H1 (cell line): ENCODE data around the gene METAP1D. TPM values are rescaled to one million over a fixed set of nuclear protein-coding genes. Genes with fewer than 3 reads are reported as not detected.

ENCODE experiments used
- CHD2 ChIP-seq: IDR thresholded peaks from 2 replicates; pipeline ENCODE4 v1.6.1; 2012; ENCODE audit warnings: low read length, improper control_type of control experiment
- RAD21 ChIP-seq, 2 experiments: IDR thresholded peaks in 1 of 2; conservative IDR thresholded peaks in 1 of 2; 2 replicates each; pipeline ENCODE4 v1.6.1; 2011; ENCODE audit warnings: low read depth in 2 of 2, low read length in 2 of 2, improper control_type of control experiment in 1 of 2, inconsistent platforms in 1 of 2, mild to moderate bottlenecking in 1 of 2, moderate library complexity in 1 of 2
- RFX5 ChIP-seq: IDR thresholded peaks from 2 replicates; pipeline ENCODE4 v1.6.1; 2011; ENCODE audit warnings: low read depth, low read length, improper control_type of control experiment, borderline replicate concordance
- RXRA ChIP-seq: IDR thresholded peaks from 2 replicates; pipeline ENCODE4 v1.6.1; 2011; ENCODE audit warnings: low read depth, mild to moderate bottlenecking, low read length, moderate library complexity; ENCODE audit not compliant: insufficient read depth
- TEAD4 ChIP-seq: IDR thresholded peaks from 2 replicates; pipeline ENCODE4 v1.6.1; 2012; ENCODE audit warnings: low read depth, low read length, inconsistent platforms, mixed read lengths
- polyA plus RNA-seq, 7 experiments: library from polyadenylated mRNA; depleted of rRNA in 3 of 7; stranded (reverse) in 5 of 7; unstranded in 2 of 7; fragments of >200 nt in 5 of 7; fragments of 200-250 nt in 2 of 7; gene quantifications; 1 replicate in 5 of 7; 2 replicates in 1 of 7; 4 replicates in 1 of 7; pipeline versions ENCODE4 v1.2.1 to v1.2.3, GENCODE V29; 2011 to 2013; ENCODE audit warnings: missing spikeins in 2 of 7, mixed read lengths in 2 of 7
- total RNA-seq: library from RNA; stranded (reverse); fragmentation: NEBNext Ultra II Directional; extraction: Animal tissue kit (Norgen Biotek cat#: 25700); gene quantifications from 2 replicates; pipeline ENCODE4 v1.2.1, GENCODE V29; 2021
- TF ChIP-seq, protein P1 (sequence below): IDR thresholded peaks from 2 replicates; pipeline ENCODE4 v1.6.1; 2012; ENCODE audit warnings: inconsistent platforms

The METAP1D gene
- total and polyA plus RNA-seq, 2 of the 8 experiments (the other 6 are each of a cell fraction or from before 2014, with no cell fraction given), result 3.9 to 6.2 TPM

DNA sequence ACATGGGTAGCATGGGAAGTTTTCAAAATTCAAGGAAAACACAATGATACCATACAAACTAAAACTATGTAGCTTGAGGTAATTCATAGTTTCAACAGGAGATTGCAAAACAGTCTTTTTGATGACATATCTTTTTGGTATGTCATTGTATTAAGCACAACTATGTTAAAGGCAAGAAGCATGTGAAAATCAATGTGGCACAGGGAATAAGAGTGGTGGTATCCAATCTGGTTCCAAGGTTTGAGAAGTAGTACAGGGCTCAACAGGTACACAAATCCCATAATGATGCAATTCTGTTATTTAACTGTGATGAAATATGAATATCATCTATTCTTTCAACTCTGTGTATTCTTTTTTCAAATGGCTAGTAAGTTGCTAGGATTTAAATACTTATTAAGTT is 119.3 kb downstream of the METAP1D start (continued):
- TF ChIP-seq, protein P1, sequence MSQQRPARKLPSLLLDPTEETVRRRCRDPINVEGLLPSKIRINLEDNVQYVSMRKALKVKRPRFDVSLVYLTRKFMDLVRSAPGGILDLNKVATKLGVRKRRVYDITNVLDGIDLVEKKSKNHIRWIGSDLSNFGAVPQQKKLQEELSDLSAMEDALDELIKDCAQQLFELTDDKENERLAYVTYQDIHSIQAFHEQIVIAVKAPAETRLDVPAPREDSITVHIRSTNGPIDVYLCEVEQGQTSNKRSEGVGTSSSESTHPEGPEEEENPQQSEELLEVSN, result no peak
- TF ChIP-seq TEAD4, result no peak
- no peak for TF ChIP-seq RAD21 (IDR thresholded peaks at IDR 0.05 in 1 of 2, conservative IDR thresholded peaks at IDR 0.05 in 1 of 2; ENCODE audit: low read depth in 2 of 2, low read length in 2 of 2)
- no peak for TF ChIP-seq CHD2
- TF ChIP-seq RFX5, result no peak
- TF ChIP-seq RXRA, result no peak
